Gastroesophageal sphincter (tissue), 4 donors: Measurements from ENCODE around the gene CEP131. TPM values are rescaled to one million over a fixed set of nuclear protein-coding genes. Genes with fewer than 3 reads are reported as not detected.
A peak's percentile ranks its signal among the peaks of the same experiment; 100 is the strongest.

Experiments
- ATAC-seq: fragments of 150-250 bp; one replicate; pipeline ENCODE4 v1.9.1; 2016; ENCODE audit warnings: mild to moderate bottlenecking, moderate library complexity
- H3K27ac ChIP-seq, 4 donors: fragments of 200-600 bp; sonication (generic) in 3 of 4; 1 replicate in 3 of 4; 2 replicates in 1 of 4; pipeline ENCODE4 v1.5.1; 2016 to 2019
- H3K27me3 ChIP-seq: fragments of 200-600 bp; sonication (generic); one replicate; pipeline ENCODE4 v1.5.1; 2019
- H3K36me3 ChIP-seq, 2 donors: fragments of 200-600 bp; sonication (generic); one replicate each; pipeline ENCODE4 v1.5.1; 2019; ENCODE audit warnings: control low read depth in 1 of 2
- H3K4me1 ChIP-seq, 3 donors: fragments of 200-600 bp; sonication (generic); 1 replicate in 2 of 3; 2 replicates in 1 of 3; pipeline ENCODE4 v1.5.1; 2016 to 2019; ENCODE audit warnings: control low read depth in 2 of 3
- H3K4me3 ChIP-seq, 2 donors: fragments of 200-600 bp; sonication (generic); one replicate each; pipeline ENCODE4 v1.5.1; 2019; ENCODE audit warnings: mild to moderate bottlenecking in 1 of 2, moderate library complexity in 1 of 2
- H3K9me3 ChIP-seq, 3 donors: fragments of 200-600 bp; sonication (generic); one replicate each; pipeline ENCODE4 v1.5.1; 2017 to 2019; ENCODE audit warnings: control low read depth in 2 of 3
- EP300 ChIP-seq: sonication (generic); formaldehyde crosslinking; IDR thresholded peaks from one replicate; pipeline ENCODE4 v1.6.1; 2017; ENCODE audit warnings: antibody characterized with exemption, mild to moderate bottlenecking
- POLR2A ChIP-seq, 2 donors: fragments of 450-650 bp; IDR thresholded peaks; one replicate each; pipeline ENCODE4 v1.6.1; 2017; ENCODE audit warnings: antibody characterized with exemption in 2 of 2, mild to moderate bottlenecking in 2 of 2, moderate library complexity in 1 of 2
- POLR2AphosphoS5 ChIP-seq: sonication (generic); formaldehyde crosslinking; IDR thresholded peaks from one replicate; pipeline ENCODE4 v1.6.1; 2017; ENCODE audit warnings: antibody characterized with exemption
- WGBS, 2 donors: methylation state at CpG; one replicate each; pipeline ENCODE4 v1.1.5; 2018; ENCODE audit warnings: low coverage in 1 of 2; 5-methylcytosine and 5-hydroxymethylcytosine counted together
- total RNA-seq, 4 donors: library from RNA; depleted of rRNA; stranded (reverse); fragments of >200 nt; gene quantifications; one replicate each; pipeline ENCODE4 v1.1.0, GENCODE V29; 2016
- TF ChIP-seq, protein P1 (sequence below), 4 experiments: fragments of 200-600 bp in 2 of 4; fragments of 450-650 bp in 2 of 4; sonication (generic) in 1 of 4; IDR thresholded peaks; one replicate each; pipeline ENCODE4 v1.5.1; 2017 to 2019; ENCODE audit warnings: antibody characterized with exemption in 4 of 4, mild to moderate bottlenecking in 2 of 4, moderate library complexity in 2 of 4

The CEP131 gene
- total RNA-seq, 4 donors from 2014 or later, result 4.4 to 12.0 (median 6.4) TPM

DNA sequence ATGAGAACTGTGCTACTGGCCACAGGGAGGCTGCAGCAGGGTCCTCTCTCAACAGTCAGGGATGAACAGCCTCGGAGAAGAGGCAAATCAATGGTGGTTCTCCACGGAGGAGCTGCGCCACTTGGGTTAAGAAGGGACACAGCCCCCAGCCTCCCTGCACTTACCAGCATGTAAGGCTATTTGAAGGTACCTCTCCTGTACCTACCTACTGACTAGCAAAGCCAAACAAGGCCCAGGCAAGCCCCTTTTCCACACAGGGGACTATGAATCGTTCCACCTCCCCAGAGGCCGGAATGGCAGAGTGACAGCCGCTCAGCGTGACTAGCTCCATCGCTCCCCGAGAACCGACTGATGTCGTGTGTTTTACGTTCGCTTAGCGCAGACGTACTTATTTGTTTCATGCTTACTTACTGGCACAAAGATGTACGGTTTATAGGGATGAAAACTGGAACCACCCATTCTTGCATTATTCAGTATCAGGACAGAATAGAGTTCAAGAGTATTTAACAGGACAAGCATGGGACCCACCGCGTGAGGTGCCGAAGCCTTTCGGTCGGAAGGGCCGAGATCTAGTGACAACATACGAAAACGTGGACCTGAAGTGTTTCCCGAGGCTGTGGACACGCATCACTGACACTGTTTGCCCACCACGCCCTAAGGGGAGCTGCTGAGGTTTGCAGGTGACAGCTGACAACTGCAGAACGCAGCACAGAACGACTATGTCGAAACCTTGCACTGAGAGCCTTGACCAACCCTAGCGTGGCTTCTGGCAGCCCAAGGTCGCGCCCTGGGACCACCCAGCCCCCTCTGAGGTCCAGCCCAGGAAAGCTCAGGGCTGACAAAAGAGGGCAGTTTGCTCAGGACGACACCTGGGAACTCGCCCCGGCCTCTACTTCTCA is 15.1 kb upstream of the CEP131 start:
- Histone ChIP-seq H3K27me3 (no peaks in the 10 kb centered on the region), H3K4me1 (peaks cover 0 to 65% (median 27%) of the 10 kb centered on the region in 3 donors), H3K36me3 (peaks cover 0 to 53% of the 10 kb centered on the region in 2 donors), H3K4me3 (peak overlapping the region; percentile 74 to 92), H3K9me3 (no peaks in the 10 kb centered on the region), H3K27ac (peak overlapping the region in 1 of 4 donors; percentile 77)
- no peak for ATAC-seq
- TF ChIP-seq EP300, result no peak
- TF ChIP-seq POLR2A (IDR thresholded peaks at IDR 0.05), result no peak
- TF ChIP-seq POLR2AphosphoS5, result no peak
- TF ChIP-seq, protein P1, sequence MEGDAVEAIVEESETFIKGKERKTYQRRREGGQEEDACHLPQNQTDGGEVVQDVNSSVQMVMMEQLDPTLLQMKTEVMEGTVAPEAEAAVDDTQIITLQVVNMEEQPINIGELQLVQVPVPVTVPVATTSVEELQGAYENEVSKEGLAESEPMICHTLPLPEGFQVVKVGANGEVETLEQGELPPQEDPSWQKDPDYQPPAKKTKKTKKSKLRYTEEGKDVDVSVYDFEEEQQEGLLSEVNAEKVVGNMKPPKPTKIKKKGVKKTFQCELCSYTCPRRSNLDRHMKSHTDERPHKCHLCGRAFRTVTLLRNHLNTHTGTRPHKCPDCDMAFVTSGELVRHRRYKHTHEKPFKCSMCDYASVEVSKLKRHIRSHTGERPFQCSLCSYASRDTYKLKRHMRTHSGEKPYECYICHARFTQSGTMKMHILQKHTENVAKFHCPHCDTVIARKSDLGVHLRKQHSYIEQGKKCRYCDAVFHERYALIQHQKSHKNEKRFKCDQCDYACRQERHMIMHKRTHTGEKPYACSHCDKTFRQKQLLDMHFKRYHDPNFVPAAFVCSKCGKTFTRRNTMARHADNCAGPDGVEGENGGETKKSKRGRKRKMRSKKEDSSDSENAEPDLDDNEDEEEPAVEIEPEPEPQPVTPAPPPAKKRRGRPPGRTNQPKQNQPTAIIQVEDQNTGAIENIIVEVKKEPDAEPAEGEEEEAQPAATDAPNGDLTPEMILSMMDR (IDR thresholded peaks at IDR 0.05), result no peak
- 38 to 84% methylated on average over 3 to 11 of the region's 36 CpGs for WGBS, 2 donors

DNA sequence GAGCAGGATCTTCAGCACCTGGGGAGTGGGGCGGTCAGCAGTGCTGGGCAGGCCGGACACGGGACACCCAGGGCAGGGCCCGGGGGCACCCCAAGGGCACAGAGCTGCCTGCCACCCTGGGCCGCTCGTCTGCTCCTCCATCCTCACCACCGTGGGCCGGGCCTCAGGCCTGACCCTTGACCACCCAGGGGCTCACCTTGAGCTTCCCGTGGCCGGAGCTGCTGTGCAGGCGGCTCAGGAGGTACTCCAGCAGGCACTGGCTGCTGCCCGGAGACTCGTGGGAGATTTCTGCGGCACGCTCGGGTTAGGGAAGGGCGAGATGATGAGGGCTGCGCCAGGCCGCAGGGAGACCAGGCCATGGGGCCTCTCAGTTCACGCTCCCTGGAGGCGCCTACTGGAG is 14.0 kb upstream of the CEP131 start:
- 70% methylated on average over 2 of the region's 21 CpGs; no CpG with 5 or more reads in 1 of the 2 donors for WGBS, 2 donors
- Histone ChIP-seq H3K9me3 (no peaks in the 10 kb centered on the region), H3K27me3 (no peaks in the 10 kb centered on the region), H3K4me3 (no peak overlapping the region), H3K27ac (no peak overlapping the region), H3K36me3 (peaks cover 0 to 61% of the 10 kb centered on the region in 2 donors), H3K4me1 (peaks cover 0 to 57% (median 27%) of the 10 kb centered on the region in 3 donors)
- no peak for TF ChIP-seq POLR2A (IDR thresholded peaks at IDR 0.05)
- no peak for TF ChIP-seq POLR2AphosphoS5
- TF ChIP-seq, protein P1 (IDR thresholded peaks at IDR 0.05), result no peak
- no peak for TF ChIP-seq EP300
- ATAC-seq, result no peak

GRCh38 chr17:81235822-81236740 is 13.3 kb upstream of the CEP131 start:
- 91% methylated on average over 9 of the region's 32 CpGs; no CpG with 5 or more reads in 1 of the 2 donors for WGBS, 2 donors
- H3K27me3 ChIP-seq, result no peaks in the 10 kb centered on the region
- peaks cover 0 to 50% (median 27%) of the 10 kb centered on the region in 3 donors for H3K4me1 ChIP-seq
- no peak overlapping the region for H3K4me3 ChIP-seq
- no peak for ATAC-seq
- no peaks in the 10 kb centered on the region for H3K9me3 ChIP-seq
- TF ChIP-seq, protein P1 (IDR thresholded peaks at IDR 0.05), result no peak
- no peak overlapping the region for H3K27ac ChIP-seq
- H3K36me3 ChIP-seq, result peaks cover 0 to 62% of the 10 kb centered on the region in 2 donors

DNA sequence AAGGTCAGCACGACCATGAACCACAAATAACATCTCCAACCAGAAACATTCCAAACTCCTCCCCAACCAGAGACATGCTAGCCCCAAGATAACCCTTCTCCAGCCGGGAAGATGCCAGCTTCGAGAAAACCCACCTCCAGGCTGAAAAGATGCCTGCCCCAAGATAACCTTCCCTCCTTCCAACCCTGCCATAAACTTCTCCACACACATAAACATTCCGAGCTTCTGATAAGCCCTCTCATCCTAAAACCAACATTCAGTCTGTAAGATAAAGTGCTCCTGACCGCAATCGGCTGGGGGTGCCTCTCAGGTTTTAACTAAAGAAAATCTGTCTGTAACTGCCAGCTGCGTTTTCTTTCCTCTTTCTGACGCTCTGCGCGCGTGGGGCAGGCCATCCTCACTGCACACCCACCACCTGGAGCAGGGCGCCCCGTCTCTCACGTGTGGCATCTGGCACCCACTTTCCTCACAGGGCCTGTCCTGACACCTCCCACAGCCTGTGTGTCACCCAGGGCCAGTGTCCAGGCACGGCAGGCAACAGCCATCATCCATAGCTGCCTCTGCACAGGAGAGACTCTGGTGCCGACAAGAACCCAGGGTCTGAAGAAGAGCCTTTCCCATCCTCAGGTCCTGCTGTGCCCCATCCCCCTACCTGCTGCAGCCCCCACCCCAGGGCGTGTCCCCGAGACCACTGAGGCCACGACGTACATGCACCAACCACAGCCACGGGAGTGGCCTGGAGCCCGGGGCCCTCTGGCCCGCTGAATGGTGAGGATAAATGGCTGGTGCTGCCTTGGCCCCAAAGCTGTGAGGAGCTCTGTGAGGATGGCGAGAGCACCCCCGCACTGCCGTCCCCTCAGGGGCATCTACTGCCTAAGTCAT is 12.4 kb upstream of the CEP131 start:
- 84 to 88% methylated on average over 13 to 14 of the region's 26 CpGs for WGBS, 2 donors
- Histone ChIP-seq H3K27ac (no peak overlapping the region), H3K27me3 (no peaks in the 10 kb centered on the region), H3K4me3 (no peak overlapping the region), H3K36me3 (peaks cover 0 to 69% of the 10 kb centered on the region in 2 donors), H3K4me1 (peaks cover 0 to 41% (median 22%) of the 10 kb centered on the region in 3 donors), H3K9me3 (no peaks in the 10 kb centered on the region)
- ATAC-seq, result no peak
- TF ChIP-seq EP300 (no peak), POLR2A (IDR thresholded peaks at IDR 0.05) (no peak), POLR2AphosphoS5 (no peak)
- TF ChIP-seq, protein P1 (IDR thresholded peaks at IDR 0.05), result no peak
